ENCODE data around the gene INTS14. TPM values are rescaled to one million over a fixed set of nuclear protein-coding genes. Genes with fewer than 3 reads are reported as not detected.
A peak's percentile ranks its signal among the peaks of the same experiment; 100 is the strongest.
"Not testable (repeated sequence)": the region's sequence is repeated elsewhere in the genome, so short reads cannot be mapped to it uniquely, and the experiment has no call there.

INTS14 gene
- total and polyA plus RNA-seq, 2 donors: 29.5 to 31.8 TPM

DNA sequence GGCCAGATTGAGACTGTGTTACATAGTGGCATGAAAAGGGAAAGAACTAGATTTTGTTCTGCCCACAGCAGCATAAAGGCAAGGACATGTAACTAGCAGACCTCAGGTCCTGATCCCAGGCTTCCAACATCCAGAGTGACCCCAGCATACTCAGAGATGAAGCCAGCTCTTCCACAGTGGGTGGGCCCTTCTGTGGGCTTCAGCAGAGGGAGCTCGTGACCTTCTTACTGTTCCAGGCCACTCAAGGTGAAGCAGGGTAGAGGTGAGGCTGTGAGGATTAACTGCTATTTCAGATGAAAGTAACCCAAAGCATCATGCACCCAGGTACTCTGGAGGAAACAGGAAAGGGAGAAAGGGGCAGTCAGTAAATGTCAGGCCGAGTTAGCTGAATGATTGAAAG lies 9.9 kb upstream of the INTS14 start:
- Histone ChIP-seq H3K9me3 (ENCODE audit: control insufficient read depth in 2 of 2, insufficient read depth in 1 of 2, low read length in 1 of 2) (no peaks in the 10 kb centered on the region), H3K4me1 (ENCODE audit: control insufficient read depth in 2 of 2, insufficient read depth in 2 of 2, low read length in 2 of 2) (no peaks in the 10 kb centered on the region), H3K4me3 (ENCODE audit: low read length in 2 of 2) (no peak overlapping the region), H3K36me3 (ENCODE audit: control insufficient read depth in 2 of 2, insufficient read depth in 2 of 2, low read length in 1 of 2) (no peaks in the 10 kb centered on the region), H3K27ac (ENCODE audit: low read depth in 1 of 2, low read length in 1 of 2) (no peak overlapping the region), H3K27me3 (ENCODE audit: control insufficient read depth in 2 of 2, insufficient read depth in 1 of 2, low read length in 1 of 2) (no peaks in the 10 kb centered on the region)
- WGBS: 97% methylated on average over 2 of the region's 2 CpGs
- no peak for DNase-seq (ENCODE audit: low read depth in 6 of 9, low spot score in 9 of 9)

DNA sequence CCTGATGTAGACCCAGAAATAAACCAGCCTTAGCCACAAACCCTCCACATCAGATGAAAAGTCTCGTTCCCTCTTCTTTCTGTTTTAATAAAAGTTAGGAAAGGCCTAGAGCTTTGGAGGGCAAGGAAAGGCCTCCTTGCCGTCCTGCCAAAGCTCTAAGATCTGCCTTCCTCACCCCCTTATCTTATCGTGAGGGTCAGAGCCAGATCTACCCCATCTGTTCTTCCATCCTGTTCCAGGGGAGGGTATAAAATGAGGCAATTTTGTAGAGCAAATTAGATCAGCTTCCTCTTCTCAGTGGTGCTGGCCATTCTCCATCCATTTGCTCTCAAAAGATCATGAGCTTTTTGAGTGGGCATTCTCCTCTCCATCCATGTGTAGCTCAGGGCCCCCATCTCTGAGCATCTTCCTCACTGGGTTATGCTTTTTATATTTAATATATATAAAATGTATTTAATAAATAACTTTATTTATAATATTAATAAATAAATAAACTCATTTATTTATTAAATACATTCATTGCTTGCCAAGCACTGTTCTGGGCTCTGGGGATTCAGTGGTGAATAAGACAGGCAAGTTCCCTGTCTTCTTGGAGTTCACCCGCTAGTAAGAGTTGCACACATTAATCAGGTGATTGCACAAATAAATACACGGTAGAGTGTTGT lies 8.8 kb upstream of the INTS14 start:
- Histone ChIP-seq H3K36me3 (ENCODE audit: control insufficient read depth in 2 of 2, insufficient read depth in 2 of 2, low read length in 1 of 2) (no peaks in the 10 kb centered on the region), H3K27me3 (ENCODE audit: control insufficient read depth in 2 of 2, insufficient read depth in 1 of 2, low read length in 1 of 2) (no peaks in the 10 kb centered on the region), H3K27ac (ENCODE audit: low read depth in 1 of 2, low read length in 1 of 2) (no peak overlapping the region), H3K9me3 (ENCODE audit: control insufficient read depth in 2 of 2, insufficient read depth in 1 of 2, low read length in 1 of 2) (no peaks in the 10 kb centered on the region), H3K4me1 (ENCODE audit: control insufficient read depth in 2 of 2, insufficient read depth in 2 of 2, low read length in 2 of 2) (no peaks in the 10 kb centered on the region), H3K4me3 (ENCODE audit: low read length in 2 of 2) (no peak overlapping the region)
- WGBS: 95% methylated on average over 5 of the region's 5 CpGs
- no peak for DNase-seq (ENCODE audit: low read depth in 6 of 9, low spot score in 9 of 9)

DNA sequence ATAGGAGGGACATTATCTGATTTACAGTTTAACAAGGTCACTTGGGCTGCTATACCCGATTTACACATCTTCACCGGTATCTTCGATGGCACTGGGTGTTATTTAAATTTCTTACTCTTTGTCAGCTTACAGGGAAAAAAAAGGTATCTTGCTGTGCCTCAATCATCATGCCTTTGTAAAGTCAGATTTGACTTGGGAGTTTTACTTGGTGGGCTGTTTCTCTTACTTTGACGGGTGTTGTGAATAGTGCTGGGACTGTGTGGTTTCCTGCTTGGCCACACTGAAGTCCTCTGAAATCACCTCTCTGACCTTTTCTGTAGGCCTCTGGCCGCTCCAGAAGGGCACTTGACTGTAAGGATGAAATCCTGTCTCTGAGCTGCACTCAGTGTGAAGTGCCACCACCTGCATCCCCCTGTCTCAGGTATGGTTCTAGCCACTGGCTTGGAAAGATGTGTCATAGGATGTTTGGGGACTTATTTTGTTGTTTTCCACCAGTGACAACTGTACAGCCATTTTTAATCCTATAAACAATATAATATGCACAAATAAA lies 7.7 kb upstream of the INTS14 start:
- H3K4me3 ChIP-seq (ENCODE audit: low read length in 2 of 2): no peak overlapping the region
- no peak overlapping the region for H3K27ac ChIP-seq (ENCODE audit: low read depth in 1 of 2, low read length in 1 of 2)
- WGBS: 88% methylated on average over 5 of the region's 5 CpGs
- DNase-seq (ENCODE audit: low read depth in 6 of 9, low spot score in 9 of 9): no peak
- H3K9me3 ChIP-seq (ENCODE audit: control insufficient read depth in 2 of 2, insufficient read depth in 1 of 2, low read length in 1 of 2): no peaks in the 10 kb centered on the region
- H3K27me3 ChIP-seq (ENCODE audit: control insufficient read depth in 2 of 2, insufficient read depth in 1 of 2, low read length in 1 of 2): no peaks in the 10 kb centered on the region
- H3K4me1 ChIP-seq (ENCODE audit: control insufficient read depth in 2 of 2, insufficient read depth in 2 of 2, low read length in 2 of 2): no peaks in the 10 kb centered on the region
- H3K36me3 ChIP-seq (ENCODE audit: control insufficient read depth in 2 of 2, insufficient read depth in 2 of 2, low read length in 1 of 2): no peaks in the 10 kb centered on the region

DNA sequence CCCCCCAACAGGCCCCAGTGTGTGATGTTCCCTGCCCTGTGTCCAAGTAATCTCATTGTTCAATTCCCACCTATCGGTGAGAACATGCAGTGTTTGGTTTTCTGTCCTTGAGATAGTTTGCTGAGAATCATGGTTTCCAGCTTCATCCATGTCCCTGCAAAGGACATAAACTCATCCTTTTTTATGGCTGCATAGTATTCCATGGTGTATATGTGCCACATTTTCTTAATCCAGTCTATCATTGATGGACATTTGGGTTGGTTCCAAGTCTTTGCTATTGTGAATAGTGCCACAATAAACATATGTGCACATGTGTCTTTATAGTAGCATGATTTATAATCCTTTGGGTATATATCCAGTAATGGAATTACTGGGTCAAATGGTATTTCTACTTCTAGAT lies 5.0 kb upstream of the INTS14 start:
- H3K27me3 ChIP-seq (ENCODE audit: control insufficient read depth in 2 of 2, insufficient read depth in 1 of 2, low read length in 1 of 2); DNase-seq (ENCODE audit: low read depth in 6 of 9, low spot score in 9 of 9); H3K27ac ChIP-seq (ENCODE audit: low read depth in 1 of 2, low read length in 1 of 2); H3K36me3 ChIP-seq (ENCODE audit: control insufficient read depth in 2 of 2, insufficient read depth in 2 of 2, low read length in 1 of 2); H3K4me3 ChIP-seq (ENCODE audit: low read length in 2 of 2); H3K9me3 ChIP-seq (ENCODE audit: control insufficient read depth in 2 of 2, insufficient read depth in 1 of 2, low read length in 1 of 2): not testable (repeated sequence)
- 100% methylated on average over 1 of the region's 1 CpG for WGBS
- peaks cover 0 to 11% of the 10 kb centered on the region in 2 donors for H3K4me1 ChIP-seq (ENCODE audit: control insufficient read depth in 2 of 2, insufficient read depth in 2 of 2, low read length in 2 of 2)

DNA sequence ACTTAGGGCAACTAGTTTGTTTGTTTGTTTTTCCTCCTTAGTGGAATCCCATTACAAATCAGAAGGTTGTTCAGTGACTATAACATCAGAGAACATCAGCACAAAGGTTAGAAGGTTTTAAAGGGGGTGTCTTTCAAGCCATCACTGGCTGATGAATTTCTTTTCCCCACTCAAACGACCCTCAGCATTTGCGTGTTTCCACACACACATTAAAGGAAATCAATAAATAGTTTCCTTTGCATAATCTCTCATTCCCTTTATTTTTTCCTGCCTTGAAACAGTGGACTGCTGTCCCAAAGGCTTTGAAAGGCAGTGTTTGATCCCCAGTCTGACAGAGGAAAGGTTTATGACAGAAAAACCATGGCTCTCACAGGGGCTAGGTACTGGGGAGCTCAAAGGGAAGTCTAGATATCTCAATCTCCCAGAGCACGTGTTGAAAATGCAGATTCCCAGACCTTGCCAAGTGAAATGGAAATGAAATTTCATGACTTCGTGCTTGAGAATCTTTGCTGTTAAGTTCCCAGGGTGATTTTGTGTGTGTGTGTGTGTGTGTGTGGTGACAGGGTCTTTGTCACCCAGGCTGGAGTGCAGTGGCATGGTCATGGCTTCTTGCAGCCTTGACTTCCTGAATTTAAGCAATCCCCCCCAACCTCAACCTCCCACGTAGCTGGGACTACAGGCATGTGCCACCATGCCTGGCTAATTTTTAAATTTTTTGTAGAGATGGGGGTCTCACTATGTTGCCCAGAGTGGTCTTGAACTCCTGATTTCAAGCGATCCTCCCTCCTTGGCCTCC lies 2.2 kb upstream of the INTS14 start:
- Histone ChIP-seq H3K27ac (ENCODE audit: low read depth in 1 of 2, low read length in 1 of 2) (no peak overlapping the region), H3K36me3 (ENCODE audit: control insufficient read depth in 2 of 2, insufficient read depth in 2 of 2, low read length in 1 of 2) (no peaks in the 10 kb centered on the region), H3K4me3 (ENCODE audit: low read length in 2 of 2) (no peak overlapping the region), H3K4me1 (ENCODE audit: control insufficient read depth in 2 of 2, insufficient read depth in 2 of 2, low read length in 2 of 2) (peaks cover 5 to 23% of the 10 kb centered on the region in 2 donors), H3K27me3 (ENCODE audit: control insufficient read depth in 2 of 2, insufficient read depth in 1 of 2, low read length in 1 of 2) (no peaks in the 10 kb centered on the region), H3K9me3 (ENCODE audit: control insufficient read depth in 2 of 2, insufficient read depth in 1 of 2, low read length in 1 of 2) (no peaks in the 10 kb centered on the region)
- DNase-seq (ENCODE audit: low read depth in 6 of 9, low spot score in 9 of 9): no peak
- 82% methylated on average over 6 of the region's 6 CpGs for WGBS

DNA sequence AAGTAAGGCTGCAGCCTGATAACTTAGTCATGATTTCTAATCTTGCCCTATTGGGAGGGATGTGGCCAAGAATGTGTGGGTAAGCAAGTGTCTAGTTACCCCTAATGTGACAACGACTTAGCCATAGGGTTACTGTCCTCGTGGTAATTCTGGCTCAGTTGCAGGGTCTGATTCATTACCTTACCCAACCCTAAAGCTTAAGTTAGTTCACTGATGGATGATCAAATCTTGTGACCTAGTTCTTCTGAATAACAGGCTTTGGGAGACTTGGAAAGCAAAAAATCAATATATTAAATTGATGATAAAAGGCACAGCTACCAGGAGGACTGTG lies 1.6 kb upstream of the INTS14 start:
- Histone ChIP-seq H3K4me1 (ENCODE audit: control insufficient read depth in 2 of 2, insufficient read depth in 2 of 2, low read length in 2 of 2) (peaks cover 5 to 23% of the 10 kb centered on the region in 2 donors), H3K4me3 (ENCODE audit: low read length in 2 of 2) (no peak overlapping the region), H3K36me3 (ENCODE audit: control insufficient read depth in 2 of 2, insufficient read depth in 2 of 2, low read length in 1 of 2) (no peaks in the 10 kb centered on the region), H3K27me3 (ENCODE audit: control insufficient read depth in 2 of 2, insufficient read depth in 1 of 2, low read length in 1 of 2) (no peaks in the 10 kb centered on the region), H3K9me3 (ENCODE audit: control insufficient read depth in 2 of 2, insufficient read depth in 1 of 2, low read length in 1 of 2) (no peaks in the 10 kb centered on the region), H3K27ac (ENCODE audit: low read depth in 1 of 2, low read length in 1 of 2) (no peak overlapping the region)
- no peak for DNase-seq (ENCODE audit: low read depth in 6 of 9, low spot score in 9 of 9)
- WGBS: 94% methylated on average over 2 of the region's 2 CpGs

DNA sequence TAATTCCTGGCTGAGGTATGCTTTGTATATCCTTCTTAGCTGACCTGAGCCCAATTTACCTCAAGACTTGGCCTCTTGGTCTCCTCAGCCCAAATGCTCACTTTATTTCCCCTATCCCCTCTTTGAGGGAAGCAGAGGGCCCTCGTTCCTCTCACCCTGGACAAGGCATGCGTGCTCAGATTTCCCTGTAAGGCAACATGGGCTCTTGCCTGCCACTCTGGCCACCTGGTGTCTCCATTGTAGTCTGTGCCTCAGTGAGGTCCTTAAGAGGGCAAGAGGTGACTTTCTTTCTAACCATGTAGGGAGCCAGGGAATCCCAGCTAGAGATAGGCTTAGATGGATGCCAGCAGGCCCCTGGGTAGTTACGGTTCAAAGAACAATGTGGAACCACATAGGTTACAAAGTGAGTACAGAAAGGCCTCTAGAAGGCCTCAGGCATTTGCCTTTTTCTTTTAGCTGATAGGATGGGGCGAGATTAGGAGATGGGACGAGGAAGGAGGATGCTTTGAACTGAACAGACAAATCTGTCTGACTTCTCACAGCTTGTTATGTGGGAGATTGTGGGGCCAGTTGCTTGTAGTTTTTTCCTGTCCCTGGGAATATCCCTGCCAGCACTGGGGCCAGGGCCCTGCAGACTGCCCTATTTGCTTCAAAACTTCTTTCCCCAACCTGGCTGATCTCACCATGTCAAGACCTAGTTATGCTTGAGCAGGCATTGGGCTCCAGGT lies 1.1 kb upstream of the INTS14 start:
- Histone ChIP-seq H3K27me3 (ENCODE audit: control insufficient read depth in 2 of 2, insufficient read depth in 1 of 2, low read length in 1 of 2) (no peaks in the 10 kb centered on the region), H3K4me3 (ENCODE audit: low read length in 2 of 2) (peak overlapping the region; percentile 56 to 93), H3K4me1 (ENCODE audit: control insufficient read depth in 2 of 2, insufficient read depth in 2 of 2, low read length in 2 of 2) (peaks cover 5 to 23% of the 10 kb centered on the region in 2 donors), H3K9me3 (ENCODE audit: control insufficient read depth in 2 of 2, insufficient read depth in 1 of 2, low read length in 1 of 2) (no peaks in the 10 kb centered on the region), H3K36me3 (ENCODE audit: control insufficient read depth in 2 of 2, insufficient read depth in 2 of 2, low read length in 1 of 2) (peaks cover 1 to 4% of the 10 kb centered on the region in 2 donors), H3K27ac (ENCODE audit: low read depth in 1 of 2, low read length in 1 of 2) (peak overlapping the region; percentile 87 to 93)
- WGBS: 93% methylated on average over 5 of the region's 5 CpGs
- DNase-seq (ENCODE audit: low read depth in 6 of 9, low spot score in 9 of 9): peak in 1 of 9 donors; percentile 15

DNA sequence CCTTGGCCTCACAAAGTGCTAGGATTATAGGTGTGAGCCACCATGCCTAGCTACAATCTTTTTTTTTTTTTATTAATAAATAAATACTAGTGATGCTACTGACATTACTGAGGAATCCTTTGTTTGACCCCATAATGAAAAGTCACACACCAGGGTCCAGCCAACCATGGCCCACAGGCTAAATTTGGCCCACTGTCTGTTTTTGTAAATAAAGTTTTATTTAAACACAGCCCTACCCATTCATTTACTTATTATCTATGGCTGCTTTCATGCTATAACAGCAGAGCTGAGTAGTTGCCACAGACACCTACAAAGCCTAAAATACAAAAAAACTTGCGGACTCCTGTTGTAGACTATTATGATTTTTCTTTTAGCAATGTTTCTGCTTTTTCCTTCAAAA lies 7.4 kb downstream of the INTS14 start:
- Histone ChIP-seq H3K36me3 (ENCODE audit: control insufficient read depth in 2 of 2, insufficient read depth in 2 of 2, low read length in 1 of 2) (peaks cover 35 to 52% of the 10 kb centered on the region in 2 donors), H3K9me3 (ENCODE audit: control insufficient read depth in 2 of 2, insufficient read depth in 1 of 2, low read length in 1 of 2) (no peaks in the 10 kb centered on the region), H3K4me1 (ENCODE audit: control insufficient read depth in 2 of 2, insufficient read depth in 2 of 2, low read length in 2 of 2) (no peaks in the 10 kb centered on the region), H3K27ac (ENCODE audit: low read depth in 1 of 2, low read length in 1 of 2) (no peak overlapping the region), H3K4me3 (ENCODE audit: low read length in 2 of 2) (no peak overlapping the region), H3K27me3 (ENCODE audit: control insufficient read depth in 2 of 2, insufficient read depth in 1 of 2, low read length in 1 of 2) (no peaks in the 10 kb centered on the region)
- 100% methylated on average over 1 of the region's 1 CpG for WGBS
- no peak for DNase-seq (ENCODE audit: low read depth in 6 of 9, low spot score in 9 of 9)

DNA sequence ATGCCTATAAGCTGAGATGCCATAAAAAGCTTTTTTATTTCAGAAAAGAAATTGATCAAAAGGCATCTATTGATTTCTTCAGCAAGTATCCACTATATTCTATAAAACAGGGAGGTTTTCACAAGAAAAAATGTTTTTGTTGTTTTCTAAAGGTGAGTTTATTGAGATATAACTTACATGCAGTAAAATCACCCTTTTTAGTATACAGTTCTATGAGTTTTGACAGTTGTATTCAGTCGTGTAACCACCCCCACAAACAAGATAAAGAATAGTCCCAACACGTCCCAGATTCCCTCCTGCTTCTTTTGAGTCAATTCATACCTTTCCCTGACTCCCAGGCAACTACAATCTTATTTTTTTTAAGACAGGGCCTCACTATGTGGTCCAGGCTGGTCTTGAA lies 7.8 kb downstream of the INTS14 start:
- no peak overlapping the region for H3K4me3 ChIP-seq (ENCODE audit: low read length in 2 of 2)
- 94% methylated on average over 2 of the region's 2 CpGs for WGBS
- no peaks in the 10 kb centered on the region for H3K27me3 ChIP-seq (ENCODE audit: control insufficient read depth in 2 of 2, insufficient read depth in 1 of 2, low read length in 1 of 2)
- H3K9me3 ChIP-seq (ENCODE audit: control insufficient read depth in 2 of 2, insufficient read depth in 1 of 2, low read length in 1 of 2): no peaks in the 10 kb centered on the region
- no peak for DNase-seq (ENCODE audit: low read depth in 6 of 9, low spot score in 9 of 9)
- no peak overlapping the region for H3K27ac ChIP-seq (ENCODE audit: low read depth in 1 of 2, low read length in 1 of 2)
- peaks cover 35 to 56% of the 10 kb centered on the region in 2 donors for H3K36me3 ChIP-seq (ENCODE audit: control insufficient read depth in 2 of 2, insufficient read depth in 2 of 2, low read length in 1 of 2)
- no peaks in the 10 kb centered on the region for H3K4me1 ChIP-seq (ENCODE audit: control insufficient read depth in 2 of 2, insufficient read depth in 2 of 2, low read length in 2 of 2)

Data from thymus (tissue), 11 donors.